GM19023 (cell line): ENCODE data around the gene TYMP.

Experiments
- ATAC-seq: cut with Tn5 transposase; IDR thresholded peaks from one replicate; pipeline ENCODE4 v1.9.1; 2021; ENCODE audit warnings: mild to moderate bottlenecking, moderate library complexity; ENCODE audit not compliant: unreplicated experiment

TYMP gene

GRCh38 chr22:50529897-50530579, at the start of gene TYMP:
Gene TYMP, minus strand, starts transcription at chr22:50530012. Its CDS starts 303 bp downstream, at chr22:50529709.
- ATAC-seq, result peak; percentile 25

GRCh38 chr22:50578776-50579310, 49.0 kb upstream of the TYMP start:
- no peak for ATAC-seq

GRCh38 chr22:50577987-50578775, 48.4 kb upstream of the TYMP start, which contains the start of gene CPT1B:
Gene CPT1B, minus strand, starts transcription at chr22:50578427. Its CDS starts 512 bp downstream, at chr22:50577915.
- no peak for ATAC-seq

- no peak for ATAC-seq
Measured at GRCh38 chr22:50577697-50577986, 47.8 kb upstream of the TYMP start.

- ATAC-seq, result no peak
Measured at GRCh38 chr22:50576806-50577696, 47.2 kb upstream of the TYMP start.

GRCh38 chr22:50576070-50576469, 46.3 kb upstream of the TYMP start:
- no peak for ATAC-seq

- ATAC-seq, result no peak
Measured at GRCh38 chr22:50575426-50575941, 45.7 kb upstream of the TYMP start.

- no peak for ATAC-seq
Measured at GRCh38 chr22:50574383-50574755, 44.6 kb upstream of the TYMP start.

- no peak for ATAC-seq
Measured at GRCh38 chr22:50573491-50574382, 43.9 kb upstream of the TYMP start.

- ATAC-seq, result no peak
Measured at GRCh38 chr22:50572965-50573364, 43.2 kb upstream of the TYMP start.

GRCh38 chr22:50571264-50572175, 41.7 kb upstream of the TYMP start:
- no peak for ATAC-seq

- no peak for ATAC-seq
Measured at GRCh38 chr22:50570861-50571260, 41.0 kb upstream of the TYMP start.

GRCh38 chr22:50569896-50570535, 40.2 kb upstream of the TYMP start:
- ATAC-seq, result no peak

GRCh38 chr22:50569041-50569459, 39.2 kb upstream of the TYMP start:
- no peak for ATAC-seq

GRCh38 chr22:50568626-50569025, 38.8 kb upstream of the TYMP start:
- ATAC-seq, result no peak

- no peak for ATAC-seq
Measured at GRCh38 chr22:50567721-50568252, 38.0 kb upstream of the TYMP start.

- ATAC-seq, result no peak
Measured at GRCh38 chr22:50564289-50564688, 34.5 kb upstream of the TYMP start.
